HepG2 (cell line): ENCODE measurements around the gene EVI5. TPM values are rescaled to one million over a fixed set of nuclear protein-coding genes. Genes with fewer than 3 reads are reported as not detected.

ENCODE experiments used
- ARID5B ChIP-seq: IDR thresholded peaks from 2 replicates; pipeline ENCODE4 v1.4.0; 2020; ENCODE audit warnings: mild to moderate bottlenecking, missing genetic modification reagents
- ASH2L ChIP-seq: fragments of 300-600, 200-600 bp; sonication (generic); IDR thresholded peaks from 2 replicates; pipeline ENCODE4 v1.7.0; 2017; ENCODE audit warnings: low read depth, mild to moderate bottlenecking, moderate library complexity, mixed read lengths, low read length; ENCODE audit not compliant: insufficient read length
- CHD4 ChIP-seq: fragments of 200-600 bp; sonication (generic); IDR thresholded peaks from 2 replicates; pipeline ENCODE4 v1.7.0; 2017; ENCODE audit warnings: mild to moderate bottlenecking, low read length, borderline replicate concordance
- CREM ChIP-seq, 2 experiments: sonication (generic) in 1 of 2; formaldehyde crosslinking in 1 of 2; IDR thresholded peaks; 2 replicates each; pipeline versions ENCODE4 v1.4.0 to v1.6.1; 2016 to 2020; ENCODE audit warnings: antibody characterized with exemption in 1 of 2, mild to moderate bottlenecking in 1 of 2, missing genetic modification reagents in 1 of 2
- DR1 ChIP-seq: sonication (generic); formaldehyde crosslinking; IDR thresholded peaks from 2 replicates; pipeline ENCODE4 v1.8.0; 2021; ENCODE audit warnings: mild to moderate bottlenecking, missing genetic modification reagents, inconsistent platforms
- FOSL2 ChIP-seq: sonication (generic); formaldehyde crosslinking; IDR thresholded peaks from 2 replicates; pipeline ENCODE4 v1.4.0; 2020; ENCODE audit warnings: missing genetic modification reagents
- LCORL ChIP-seq, 2 experiments: fragments of 450-650 bp in 1 of 2; sonication (generic) in 1 of 2; formaldehyde crosslinking in 1 of 2; IDR thresholded peaks; 2 replicates each; pipeline versions ENCODE4 v1.5.0 to v1.6.1; 2017 to 2020; ENCODE audit warnings: antibody characterized with exemption in 1 of 2, missing genetic modification reagents in 1 of 2
- MLX ChIP-seq: IDR thresholded peaks from 2 replicates; pipeline ENCODE4 v1.6.1; 2016
- NAIF1 ChIP-seq: sonication (generic); formaldehyde crosslinking; IDR thresholded peaks from 2 replicates; pipeline ENCODE4 v1.5.0; 2020; ENCODE audit warnings: mild to moderate bottlenecking, missing genetic modification reagents, borderline replicate concordance
- ONECUT2 ChIP-seq: sonication (generic); formaldehyde crosslinking; IDR thresholded peaks from 2 replicates; pipeline ENCODE4 v1.4.0; 2020; ENCODE audit warnings: missing genetic modification reagents
- PHF21A ChIP-seq: sonication (generic); formaldehyde crosslinking; IDR thresholded peaks from 2 replicates; pipeline ENCODE4 v1.5.0; 2020; ENCODE audit warnings: mild to moderate bottlenecking, missing genetic modification reagents
- POGZ ChIP-seq: sonication (generic); formaldehyde crosslinking; IDR thresholded peaks from 2 replicates; pipeline ENCODE4 v1.4.0; 2020; ENCODE audit warnings: mild to moderate bottlenecking, missing genetic modification reagents
- POLR2G ChIP-seq: fragments of 200-400 bp; formaldehyde crosslinking; IDR thresholded peaks from 2 replicates; pipeline ENCODE4 v1.6.1; 2018; ENCODE audit warnings: mild to moderate bottlenecking, low read depth, low read length, moderate library complexity
- PPARG ChIP-seq: conservative IDR thresholded peaks from 2 replicates; pipeline ENCODE4 v1.6.1; 2016; ENCODE audit warnings: missing biosample characterization, missing genetic modification reagents
- TEAD2 ChIP-seq: sonication (generic); formaldehyde crosslinking; IDR thresholded peaks from 2 replicates; pipeline ENCODE4 v1.9.0; 2021; ENCODE audit warnings: missing genetic modification reagents
- TFE3 ChIP-seq: IDR thresholded peaks from 2 replicates; pipeline ENCODE4 v1.6.1; 2016
- ZMYM4 ChIP-seq: sonication (generic); formaldehyde crosslinking; IDR thresholded peaks from 2 replicates; pipeline ENCODE4 v1.8.1; 2023; ENCODE audit warnings: mild to moderate bottlenecking, missing genetic modification reagents
- ZNF331 ChIP-seq: sonication (generic); formaldehyde crosslinking; IDR thresholded peaks from 2 replicates; pipeline ENCODE4 v1.4.0; 2020; ENCODE audit warnings: missing genetic modification reagents
- ZNF644 ChIP-seq: IDR thresholded peaks from 2 replicates; pipeline ENCODE4 v1.6.1; 2016; ENCODE audit warnings: low read depth
- ZNF773 ChIP-seq: sonication (generic); formaldehyde crosslinking; IDR thresholded peaks from 2 replicates; pipeline ENCODE4 v1.4.0; 2020; ENCODE audit warnings: missing genetic modification reagents, borderline replicate concordance
- ZNF777 ChIP-seq: sonication (generic); formaldehyde crosslinking; IDR thresholded peaks from 2 replicates; pipeline ENCODE4 v1.4.0; 2020; ENCODE audit warnings: missing genetic modification reagents
- polyA plus RNA-seq, 8 experiments: library from polyadenylated mRNA; depleted of rRNA in 3 of 8; stranded (reverse) in 7 of 8; unstranded in 1 of 8; fragments of >200 nt; fragmentation: Illumina TruSeq in 4 of 8; extraction: Trizol in 4 of 8; gene quantifications; 2 replicates each; pipeline versions ENCODE4 v1.2.1 to v1.2.3, GENCODE V29; 2011 to 2016; ENCODE audit warnings: low read depth in 4 of 8, missing spikeins in 1 of 8, mixed read lengths in 1 of 8; ENCODE audit not compliant: insufficient read depth in 1 of 8
- total RNA-seq, 5 experiments: library from RNA; depleted of rRNA; stranded (reverse); fragments of >200 nt; fragmentation: Illumina TruSeq; extraction: Trizol; gene quantifications; 2 replicates each; pipeline ENCODE4 v1.2.3, GENCODE V29; 2016; ENCODE audit warnings: low read depth in 1 of 5
- TF ChIP-seq, protein P1 (sequence below): sonication (generic); formaldehyde crosslinking; conservative IDR thresholded peaks from 2 replicates; pipeline ENCODE4 v1.4.0; 2020; ENCODE audit warnings: missing genetic modification reagents

The EVI5 gene
- total and polyA plus RNA-seq, 2 of the 13 experiments (the other 11 are each of a cell fraction or from before 2014, with no cell fraction given) = 4.0 to 12.6 TPM

DNA sequence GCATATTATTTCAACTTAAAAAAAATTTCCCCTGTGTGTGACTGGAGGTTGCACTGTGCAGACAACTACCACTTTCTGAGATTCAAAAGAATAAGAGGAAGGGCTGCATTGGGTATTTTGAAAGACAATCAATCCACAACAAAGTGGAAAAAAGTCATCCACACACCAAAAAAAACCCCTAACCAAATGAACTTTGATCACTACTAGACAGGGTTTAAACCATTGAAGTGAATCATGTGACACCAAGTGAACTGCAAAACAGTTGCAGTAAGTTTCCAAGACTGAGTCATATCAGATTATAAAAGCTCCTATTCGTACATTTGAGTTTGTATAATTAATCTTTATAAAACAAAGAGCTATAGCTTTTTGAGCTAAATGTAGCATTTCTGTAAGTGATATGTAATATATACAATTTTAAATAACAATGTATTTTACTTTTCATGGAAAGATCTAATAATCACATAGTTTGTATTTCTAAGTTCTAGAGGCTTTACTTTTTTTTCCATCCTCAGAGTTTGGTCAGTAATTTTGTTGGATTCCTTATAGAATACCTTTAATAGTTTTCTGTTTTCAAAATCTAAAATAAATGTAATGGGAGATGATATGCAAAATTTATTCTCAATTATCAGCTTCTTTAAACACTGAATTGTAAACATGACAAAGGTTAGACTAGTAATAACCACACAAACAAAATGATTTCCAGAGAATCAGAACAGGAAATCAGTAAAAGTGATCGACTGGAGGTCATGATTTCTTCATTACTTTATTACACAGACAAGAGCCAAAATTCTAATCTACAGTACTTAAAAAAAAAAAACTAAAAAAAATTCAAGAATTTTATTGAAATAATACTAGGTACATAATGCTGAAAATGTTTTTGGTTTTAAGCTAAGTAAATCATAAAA, 247.7 kb downstream of the EVI5 start (continued):
- TF ChIP-seq ASH2L (peak; percentile 86), TFE3 (CRISPR knock-in tag) (peak; percentile 98), DR1 (CRISPR knock-in tag) (no peak), ONECUT2 (0 out of 2 replicates have a peak, but pooled peaks have one; percentile 22), NAIF1 (no peak), CREM (IDR thresholded peaks at IDR 0.05) (peak; percentile 39), CREM (CRISPR knock-in tag; IDR thresholded peaks at IDR 0.05) (no peak), FOSL2 (CRISPR knock-in tag) (peak; percentile 35; the same call in 1 of the 2 replicates), ARID5B (CRISPR knock-in tag) (peak; percentile 61), PHF21A (CRISPR knock-in tag) (peak; percentile 38; the same call in 1 of the 2 replicates), PPARG (CRISPR knock-in tag) (peak; percentile 70), POGZ (CRISPR knock-in tag) (peak; percentile 68), ZNF773 (CRISPR knock-in tag) (no peak), LCORL (IDR thresholded peaks at IDR 0.05) (0 out of 2 replicates have a peak, but pooled peaks have one; percentile 13), LCORL (CRISPR knock-in tag; IDR thresholded peaks at IDR 0.05) (0 out of 2 replicates have a peak, but pooled peaks have one; percentile 37), MLX (CRISPR knock-in tag) (0 out of 2 replicates have a peak, but pooled peaks have one; percentile 36), POLR2G (0 out of 2 replicates have a peak, but pooled peaks have one; percentile 29), ZNF331 (CRISPR knock-in tag) (peak; percentile 49; the same call in 1 of the 2 replicates), ZNF777 (CRISPR knock-in tag) (no peak), CHD4 (peak; percentile 65; the same call in 1 of the 2 replicates), TEAD2 (no peak), ZNF644 (CRISPR knock-in tag) (peak; percentile 80), ZMYM4 (CRISPR knock-in tag) (peak; percentile 59; the same call in 1 of the 2 replicates)
- TF ChIP-seq, protein P1, sequence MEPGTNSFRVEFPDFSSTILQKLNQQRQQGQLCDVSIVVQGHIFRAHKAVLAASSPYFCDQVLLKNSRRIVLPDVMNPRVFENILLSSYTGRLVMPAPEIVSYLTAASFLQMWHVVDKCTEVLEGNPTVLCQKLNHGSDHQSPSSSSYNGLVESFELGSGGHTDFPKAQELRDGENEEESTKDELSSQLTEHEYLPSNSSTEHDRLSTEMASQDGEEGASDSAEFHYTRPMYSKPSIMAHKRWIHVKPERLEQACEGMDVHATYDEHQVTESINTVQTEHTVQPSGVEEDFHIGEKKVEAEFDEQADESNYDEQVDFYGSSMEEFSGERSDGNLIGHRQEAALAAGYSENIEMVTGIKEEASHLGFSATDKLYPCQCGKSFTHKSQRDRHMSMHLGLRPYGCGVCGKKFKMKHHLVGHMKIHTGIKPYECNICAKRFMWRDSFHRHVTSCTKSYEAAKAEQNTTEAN = no peak
